GM20000 (cell line): ENCODE measurements around the gene DMWD.

Source experiments
- DNase-seq: peaks from one replicate; pipeline ENCODE4 v3.0.0; 2012; ENCODE audit warnings: low spot score
- TF ChIP-seq, protein P1 (sequence below): IDR thresholded peaks from 2 replicates; pipeline ENCODE4 v1.5.1; 2012; ENCODE audit warnings: mild to moderate bottlenecking, control low read depth; ENCODE audit errors: extremely low read depth, missing control alignments

Gene DMWD

DNA sequence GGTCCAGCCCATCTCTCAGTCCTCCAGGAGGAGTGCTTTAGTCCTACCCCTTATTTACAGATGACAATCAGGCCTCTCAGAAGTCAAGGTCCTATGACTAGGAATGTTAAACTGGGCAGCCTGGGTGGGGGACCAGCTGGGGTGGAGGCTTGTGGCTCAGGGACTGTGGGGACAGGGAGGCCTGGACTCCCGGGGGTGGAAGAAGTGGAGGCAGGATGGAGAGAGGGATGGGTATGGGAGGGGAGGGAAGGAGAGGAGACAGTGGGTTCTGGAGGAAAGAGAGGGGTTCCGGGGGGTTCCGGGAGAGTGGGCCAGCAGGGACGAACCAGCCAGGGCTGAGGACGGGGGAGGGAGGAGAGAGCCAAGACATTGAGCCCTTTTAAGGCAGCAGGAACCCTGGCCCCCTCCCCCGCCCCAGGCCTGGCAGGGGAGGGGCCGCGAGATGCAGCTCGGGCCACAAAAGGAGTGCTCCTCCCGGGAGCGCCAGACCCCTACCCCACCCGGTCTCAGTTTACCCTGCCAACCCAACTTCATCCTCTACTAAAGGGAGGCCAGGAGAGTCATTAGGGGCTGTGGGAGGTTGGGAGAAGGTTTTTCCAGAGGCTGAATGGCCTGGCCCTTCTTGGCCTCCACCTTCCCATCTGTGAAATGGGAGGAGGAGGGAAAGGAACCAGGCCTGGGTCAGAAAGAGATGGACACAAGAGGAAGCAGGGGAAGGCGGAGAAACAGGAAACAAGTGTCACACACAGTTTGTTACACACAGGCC, 12.0 kb downstream of the DMWD start:
- TF ChIP-seq, protein P1, sequence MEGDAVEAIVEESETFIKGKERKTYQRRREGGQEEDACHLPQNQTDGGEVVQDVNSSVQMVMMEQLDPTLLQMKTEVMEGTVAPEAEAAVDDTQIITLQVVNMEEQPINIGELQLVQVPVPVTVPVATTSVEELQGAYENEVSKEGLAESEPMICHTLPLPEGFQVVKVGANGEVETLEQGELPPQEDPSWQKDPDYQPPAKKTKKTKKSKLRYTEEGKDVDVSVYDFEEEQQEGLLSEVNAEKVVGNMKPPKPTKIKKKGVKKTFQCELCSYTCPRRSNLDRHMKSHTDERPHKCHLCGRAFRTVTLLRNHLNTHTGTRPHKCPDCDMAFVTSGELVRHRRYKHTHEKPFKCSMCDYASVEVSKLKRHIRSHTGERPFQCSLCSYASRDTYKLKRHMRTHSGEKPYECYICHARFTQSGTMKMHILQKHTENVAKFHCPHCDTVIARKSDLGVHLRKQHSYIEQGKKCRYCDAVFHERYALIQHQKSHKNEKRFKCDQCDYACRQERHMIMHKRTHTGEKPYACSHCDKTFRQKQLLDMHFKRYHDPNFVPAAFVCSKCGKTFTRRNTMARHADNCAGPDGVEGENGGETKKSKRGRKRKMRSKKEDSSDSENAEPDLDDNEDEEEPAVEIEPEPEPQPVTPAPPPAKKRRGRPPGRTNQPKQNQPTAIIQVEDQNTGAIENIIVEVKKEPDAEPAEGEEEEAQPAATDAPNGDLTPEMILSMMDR: no peak
- no peak for DNase-seq

DNA sequence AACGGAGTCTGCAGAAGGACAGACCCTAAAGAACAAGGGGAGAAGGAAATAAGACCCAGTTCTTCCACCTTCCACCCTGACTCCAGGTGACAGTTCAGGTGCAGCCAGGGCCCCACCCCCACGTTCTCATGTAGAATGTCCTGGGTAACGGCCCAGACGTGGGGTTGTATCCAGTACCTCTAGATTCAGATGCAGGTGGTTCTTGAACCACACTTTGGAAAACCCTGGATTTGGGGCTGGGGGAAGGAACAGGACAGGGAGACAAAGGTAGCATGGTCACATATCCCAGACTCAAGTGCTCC, 12.5 kb downstream of the DMWD start:
- DNase-seq: no peak
- TF ChIP-seq, protein P1: no peak

DNA sequence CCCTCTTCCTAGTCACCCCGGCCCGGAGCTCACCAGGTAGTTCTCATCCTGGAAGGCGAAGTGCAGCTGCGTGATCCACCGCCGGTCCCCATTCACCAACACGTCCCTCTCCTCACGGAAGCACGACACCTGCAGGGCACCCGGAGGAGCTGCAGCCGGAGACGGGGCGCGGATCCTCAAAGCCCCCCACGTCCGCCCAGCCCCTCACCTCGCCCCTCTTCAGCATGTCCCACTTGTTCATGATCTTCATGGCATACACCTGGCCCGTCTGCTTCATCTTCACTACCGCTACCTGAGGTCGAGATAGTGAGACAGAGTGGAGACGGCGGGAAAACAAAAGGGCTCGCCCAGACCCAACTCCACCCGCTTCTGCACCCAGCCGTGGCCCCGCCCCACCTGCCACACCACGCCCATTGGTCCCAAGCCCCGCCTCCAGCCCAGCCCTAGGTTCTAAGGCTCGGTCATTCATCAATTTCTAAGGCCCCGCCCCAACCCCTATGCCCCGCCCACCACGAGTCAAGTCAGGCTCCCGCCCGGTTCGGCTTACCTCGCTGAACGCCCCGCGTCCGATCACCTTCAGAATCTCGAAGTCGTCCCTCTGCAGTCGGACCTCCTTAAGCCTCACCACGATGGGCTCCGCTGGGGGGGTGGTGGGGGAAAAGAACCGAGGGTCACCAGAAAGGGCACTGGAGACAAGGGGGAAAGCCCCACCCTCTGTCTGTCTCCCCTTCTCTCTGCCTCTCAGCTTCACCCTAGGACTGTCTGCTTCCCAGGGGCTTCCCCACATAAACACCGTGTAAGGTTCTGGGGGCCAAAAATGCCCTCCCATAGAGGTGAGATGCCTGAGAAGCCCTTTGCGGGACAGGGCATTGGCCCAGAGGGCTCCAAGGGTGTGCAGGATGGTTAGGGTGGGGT, 13.2 kb downstream of the DMWD start:
- DNase-seq: peak; percentile 96
- TF ChIP-seq, protein P1: peak; percentile 41

DNA sequence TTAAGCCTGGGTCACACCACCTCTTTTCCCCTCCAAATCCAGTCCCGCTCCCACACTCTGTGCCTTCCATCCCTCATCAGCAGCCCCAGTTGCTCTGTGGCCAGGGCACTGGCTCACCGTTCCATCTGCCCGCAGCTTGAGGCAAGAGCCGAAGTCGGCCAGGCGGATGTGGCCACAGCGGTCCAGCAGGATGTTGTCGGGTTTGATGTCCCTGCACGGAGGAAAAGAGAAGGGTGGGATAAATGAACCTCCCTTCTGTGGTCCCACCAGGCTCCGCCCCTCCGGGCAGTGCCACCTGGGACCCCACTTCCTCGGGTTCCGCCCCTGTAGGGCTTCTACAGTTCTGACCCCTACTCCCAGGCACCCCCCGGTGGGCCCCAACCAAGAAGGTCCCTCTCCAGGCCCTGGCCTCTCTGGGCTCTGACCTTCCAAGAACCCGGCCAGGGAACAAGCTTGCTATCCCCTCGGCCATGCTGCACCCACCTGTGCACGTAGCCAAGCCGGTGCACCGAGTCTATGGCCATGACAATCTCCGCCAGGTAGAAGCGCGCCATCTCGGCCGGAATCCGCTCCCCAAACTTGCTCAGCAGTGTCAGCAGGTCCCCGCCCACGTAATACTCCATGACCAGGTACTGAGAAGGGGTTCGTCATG, 14.5 kb downstream of the DMWD start:
- TF ChIP-seq, protein P1: no peak
- no peak for DNase-seq

- no peak for DNase-seq
- TF ChIP-seq, protein P1: no peak
Observed at GRCh38 chr19:45777395-45777961, 15.2 kb downstream of the DMWD start.

GRCh38 chr19:45774765-45775164, 17.9 kb downstream of the DMWD start:
- no peak for DNase-seq
- TF ChIP-seq, protein P1: no peak

- DNase-seq: no peak
- TF ChIP-seq, protein P1: no peak
Observed at GRCh38 chr19:45773384-45773783, 19.3 kb downstream of the DMWD start.
